NB4 (cell line): ENCODE results near the gene BCAS3.

ENCODE experiments used
- CTCF ChIP-seq: IDR thresholded peaks from one replicate; pipeline ENCODE4 v1.5.1; 2012; ENCODE audit warnings: low read depth, low read length
- MAX ChIP-seq: IDR thresholded peaks from 2 replicates; pipeline ENCODE4 v1.6.1; 2011; ENCODE audit warnings: low read depth, low read length
- POLR2A ChIP-seq: IDR thresholded peaks from 2 replicates; pipeline ENCODE4 v1.6.1; 2011; ENCODE audit warnings: mild to moderate bottlenecking; ENCODE audit not compliant: insufficient read length; ENCODE audit errors: extremely low read depth

DNA sequence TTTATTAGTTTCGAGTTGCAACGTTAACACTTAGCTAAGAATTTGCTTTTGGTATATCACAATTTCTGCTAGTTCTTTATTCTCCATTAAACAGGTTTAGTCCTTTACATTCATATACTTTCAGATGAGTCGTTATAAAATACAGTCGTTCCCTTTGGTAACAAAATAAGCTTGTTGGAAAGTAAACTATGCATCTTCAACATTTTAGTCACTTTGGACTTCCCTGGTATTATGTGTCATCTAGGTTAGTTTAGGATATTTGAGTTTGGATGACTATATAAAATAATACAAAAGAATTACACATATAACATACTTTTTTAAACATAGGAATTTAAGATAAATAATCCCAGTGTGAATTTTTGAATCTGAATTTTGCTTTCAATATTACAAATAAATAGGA, 351.5 kb downstream of the BCAS3 start:
- no peak for TF ChIP-seq POLR2A
- TF ChIP-seq CTCF: no peak
- no peak for TF ChIP-seq MAX
